Mucosa of descending colon (tissue), 3 donors: ENCODE data around the gene PHLPP1. TPM values are rescaled to one million over a fixed set of nuclear protein-coding genes. Genes with fewer than 3 reads are reported as not detected.

Experiments used
- ATAC-seq: fragments of 200-7000 bp; cut with Tn5 transposase; one replicate; pipeline ENCODE4 v1.9.1; 2020; ENCODE audit warnings: mild to moderate bottlenecking, moderate library complexity
- DNase-seq, 3 donors: peaks; one replicate each; pipeline ENCODE4 v3.0.0-alpha.2; 2020
- H3K36me3 ChIP-seq: fragments of 200-600 bp; one replicate; pipeline ENCODE4 v1.8.0; 2021; ENCODE audit warnings: low read depth, mild to moderate bottlenecking
- H3K4me1 ChIP-seq: fragments of 200-600 bp; one replicate; pipeline ENCODE4 v1.8.0; 2021; ENCODE audit warnings: low read depth, mild to moderate bottlenecking
- H3K4me3 ChIP-seq: fragments of 200-600 bp; one replicate; pipeline ENCODE4 v1.8.0; 2021; ENCODE audit warnings: mild to moderate bottlenecking
- H3K9me3 ChIP-seq: fragments of 200-600 bp; one replicate; pipeline ENCODE4 v1.8.0; 2021; ENCODE audit warnings: mild to moderate bottlenecking
- intact Hi-C, 2 donors: fragments of 100-400 bp; cut with DNase I in 1 of 2; cut with micrococcal nuclease in 1 of 2; formaldehyde crosslinking; loops; one replicate each; pipeline versions ENCODE4 v1.11.0 to v1.11.1; 2022; cut with DNase I, micrococcal nuclease
- total RNA-seq, 3 donors: library from RNA; stranded (reverse); fragmentation: NEBNext Ultra II Directional in 2 of 3; extraction: Animal tissue kit (Norgen Biotek cat#: 25700) in 2 of 3; gene quantifications; one replicate each; pipeline versions ENCODE4 v1.2.1 to v1.2.4, GENCODE V29; 2021 to 2023
- TF ChIP-seq, protein P1 (sequence below): fragments of 200-600 bp; IDR thresholded peaks from one replicate; pipeline ENCODE4 v1.8.0; 2022; ENCODE audit warnings: antibody characterized with exemption, mild to moderate bottlenecking
- donor health status: DM: no; HTN: no; CAD: no; lungs with moderate emphysema.
- donor health status: DM: no; HTN: no; CAD: no.
- donor health status: DM: no; HTN: yes; CAD: no.

PHLPP1 gene
- total RNA-seq, 3 donors from 2014 or later = 17.9 to 28.9 (median 19.7) TPM

DNA sequence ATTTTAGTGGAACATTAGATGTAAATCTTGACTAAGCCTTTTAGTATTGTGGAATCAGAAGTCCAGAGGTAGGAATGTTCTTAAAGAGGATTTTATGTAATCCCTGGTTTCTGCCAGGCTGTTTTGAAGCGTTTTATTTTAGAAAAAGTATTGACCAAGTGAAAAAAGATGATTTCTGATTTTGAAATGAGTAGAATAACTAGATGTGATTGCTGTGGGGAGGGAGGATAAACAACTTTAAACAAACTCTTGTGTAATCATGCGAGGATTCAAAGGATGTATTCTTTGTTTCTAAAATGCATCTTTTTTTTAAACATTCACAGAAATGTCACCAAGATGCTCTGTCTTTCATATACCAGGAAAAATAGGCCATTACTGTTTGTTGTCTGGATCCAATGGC, 53.9 kb downstream of the PHLPP1 start:
- no peaks in the 10 kb centered on the region for H3K9me3 ChIP-seq
- H3K4me3 ChIP-seq = no peak overlapping the region
- H3K4me1 ChIP-seq = peaks cover 7% of the 10 kb centered on the region
- intact Hi-C loops = no loop called here
- TF ChIP-seq, protein P1, sequence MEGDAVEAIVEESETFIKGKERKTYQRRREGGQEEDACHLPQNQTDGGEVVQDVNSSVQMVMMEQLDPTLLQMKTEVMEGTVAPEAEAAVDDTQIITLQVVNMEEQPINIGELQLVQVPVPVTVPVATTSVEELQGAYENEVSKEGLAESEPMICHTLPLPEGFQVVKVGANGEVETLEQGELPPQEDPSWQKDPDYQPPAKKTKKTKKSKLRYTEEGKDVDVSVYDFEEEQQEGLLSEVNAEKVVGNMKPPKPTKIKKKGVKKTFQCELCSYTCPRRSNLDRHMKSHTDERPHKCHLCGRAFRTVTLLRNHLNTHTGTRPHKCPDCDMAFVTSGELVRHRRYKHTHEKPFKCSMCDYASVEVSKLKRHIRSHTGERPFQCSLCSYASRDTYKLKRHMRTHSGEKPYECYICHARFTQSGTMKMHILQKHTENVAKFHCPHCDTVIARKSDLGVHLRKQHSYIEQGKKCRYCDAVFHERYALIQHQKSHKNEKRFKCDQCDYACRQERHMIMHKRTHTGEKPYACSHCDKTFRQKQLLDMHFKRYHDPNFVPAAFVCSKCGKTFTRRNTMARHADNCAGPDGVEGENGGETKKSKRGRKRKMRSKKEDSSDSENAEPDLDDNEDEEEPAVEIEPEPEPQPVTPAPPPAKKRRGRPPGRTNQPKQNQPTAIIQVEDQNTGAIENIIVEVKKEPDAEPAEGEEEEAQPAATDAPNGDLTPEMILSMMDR = no peak
- no peaks in the 10 kb centered on the region for H3K36me3 ChIP-seq
- DNase-seq (no peak), ATAC-seq (no peak)

DNA sequence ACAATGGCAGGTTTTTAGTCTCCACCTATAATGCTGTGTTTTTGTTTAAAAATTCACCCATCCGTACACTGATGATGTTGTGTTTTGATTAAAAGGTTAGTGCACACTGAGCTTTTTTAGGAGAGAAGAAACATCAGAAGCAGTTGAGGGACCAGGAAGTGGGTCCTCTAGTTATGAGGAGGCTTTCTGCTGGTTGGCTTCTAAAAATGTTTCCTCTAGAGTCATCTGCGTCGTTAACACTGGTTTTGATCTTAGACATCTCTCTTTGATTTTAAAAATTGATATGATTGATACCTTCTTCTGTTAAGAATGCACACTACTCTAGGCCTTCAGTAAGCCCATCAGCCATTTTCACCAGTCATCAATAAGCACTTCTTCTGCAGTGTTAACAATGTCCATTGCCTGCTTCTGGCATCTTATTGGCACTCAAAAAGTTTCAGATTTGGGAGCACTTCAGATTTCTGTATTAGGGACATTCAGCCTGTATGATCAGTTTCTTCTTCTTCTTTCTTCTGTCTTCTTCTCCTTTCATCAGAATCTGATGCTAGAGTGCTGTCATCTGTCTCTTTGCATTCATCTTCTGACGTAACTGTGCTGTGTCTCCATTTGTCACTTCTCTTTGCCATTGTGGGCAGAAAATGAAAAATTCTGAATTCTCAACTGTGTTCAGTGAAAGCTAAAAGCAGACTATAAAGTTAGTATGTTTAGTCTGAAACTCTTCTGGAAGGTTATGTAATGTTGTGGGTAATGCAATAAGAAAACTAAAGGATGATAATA, 56.3 kb downstream of the PHLPP1 start:
- intact Hi-C loops = no loop called here

DNA sequence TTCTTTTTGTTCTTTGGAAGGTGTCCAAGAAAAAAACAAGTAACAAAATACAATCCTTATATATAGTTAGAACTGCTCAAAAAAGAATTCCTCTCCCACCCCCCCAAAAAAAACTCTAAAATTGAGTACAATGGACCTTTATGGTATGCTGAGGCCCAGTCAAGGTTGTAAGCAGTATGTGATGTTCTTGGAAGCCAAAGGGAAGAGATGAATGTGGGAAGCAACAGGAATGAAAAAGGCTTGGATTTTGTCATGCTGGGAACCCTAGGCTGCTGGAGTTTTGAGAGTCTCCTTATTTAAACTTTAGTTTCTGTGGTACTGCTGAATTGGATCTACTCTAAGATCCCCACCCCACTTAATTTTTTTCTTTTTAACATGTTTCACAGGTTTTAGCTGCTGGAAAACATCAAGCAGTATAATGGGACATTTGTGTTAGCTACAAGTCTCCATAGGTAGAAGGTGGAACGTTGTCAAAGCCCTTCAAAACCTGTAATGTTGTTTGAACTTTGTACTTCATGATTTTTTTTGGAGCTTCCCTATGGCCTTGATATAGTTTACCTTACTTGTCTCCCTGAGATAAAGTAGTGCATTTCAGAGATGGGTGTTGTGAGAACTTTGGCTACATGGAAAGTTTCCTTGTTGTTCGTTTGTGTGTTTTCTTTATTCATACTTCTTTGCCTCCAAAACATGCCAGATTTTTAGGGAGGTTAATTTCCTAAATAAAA, 57.7 kb downstream of the PHLPP1 start:
- TF ChIP-seq, protein P1 = no peak
- Histone ChIP-seq H3K9me3 (no peaks in the 10 kb centered on the region), H3K36me3 (no peaks in the 10 kb centered on the region), H3K4me3 (no peak overlapping the region), H3K4me1 (peaks cover 7% of the 10 kb centered on the region)
- DNase-seq (no peak), ATAC-seq (peak; percentile 91)
- intact Hi-C loops = no loop called here

More for the DNA sequence above, 56.3 kb downstream of the PHLPP1 start:
- H3K4me3 ChIP-seq = no peak overlapping the region
- ATAC-seq (no peak), DNase-seq (no peak)
- no peaks in the 10 kb centered on the region for H3K36me3 ChIP-seq
- H3K9me3 ChIP-seq = no peaks in the 10 kb centered on the region
- TF ChIP-seq, protein P1 = no peak
- H3K4me1 ChIP-seq = peaks cover 7% of the 10 kb centered on the region

DNA sequence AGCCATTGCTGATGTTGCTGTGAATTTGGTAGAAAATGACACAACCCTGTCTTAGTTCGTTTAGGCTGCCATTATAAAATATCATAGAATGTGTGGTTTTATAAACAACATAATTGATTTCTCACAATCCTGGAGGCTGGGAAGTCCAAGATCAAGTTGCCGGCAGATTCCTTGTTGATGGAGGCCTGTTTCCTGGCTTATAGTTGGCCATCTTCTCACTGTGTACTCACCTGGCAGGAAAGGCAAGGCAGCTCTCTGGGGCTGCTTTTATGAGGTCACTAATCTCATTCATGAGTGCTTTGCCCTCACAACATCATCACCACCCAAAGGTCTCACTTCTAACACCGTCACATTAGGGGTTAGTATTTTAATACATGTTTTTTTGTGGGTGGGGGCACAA, 58.4 kb downstream of the PHLPP1 start:
- peaks cover 7% of the 10 kb centered on the region for H3K4me1 ChIP-seq
- H3K36me3 ChIP-seq = no peaks in the 10 kb centered on the region
- peak; percentile 69 for ATAC-seq
- DNase-seq = no peak
- TF ChIP-seq, protein P1 = no peak
- no peaks in the 10 kb centered on the region for H3K9me3 ChIP-seq
- H3K4me3 ChIP-seq = no peak overlapping the region
- intact Hi-C loops = no loop called here

DNA sequence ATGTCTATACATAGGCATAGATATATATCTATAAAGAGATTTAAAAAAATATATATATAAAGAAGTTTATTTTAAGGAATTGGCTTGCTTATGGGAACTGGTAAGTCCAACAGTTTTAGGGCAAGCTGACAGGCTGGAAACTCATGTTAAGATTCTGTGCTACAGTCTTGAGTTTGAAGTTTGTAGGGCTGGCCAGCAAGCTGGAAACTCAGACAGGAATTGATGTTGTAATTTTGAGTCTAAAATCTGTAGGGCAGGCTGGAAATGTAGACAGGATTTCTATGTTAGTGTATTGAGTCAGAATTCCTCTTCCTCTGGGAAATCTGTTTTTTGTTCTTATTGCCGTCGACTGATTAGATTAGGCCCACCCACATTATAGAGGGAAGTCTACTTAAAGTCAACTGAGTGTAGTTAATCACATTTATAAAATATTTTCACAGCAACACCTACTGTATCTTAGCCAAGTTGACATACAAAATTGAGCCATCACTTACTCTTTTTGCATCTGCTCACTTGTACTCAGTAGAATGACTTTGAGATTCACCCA, 60.8 kb downstream of the PHLPP1 start:
- DNase-seq (no peak), ATAC-seq (no peak)
- Histone ChIP-seq H3K9me3 (no peaks in the 10 kb centered on the region), H3K4me1 (peaks cover 7% of the 10 kb centered on the region), H3K36me3 (no peaks in the 10 kb centered on the region), H3K4me3 (no peak overlapping the region)
- TF ChIP-seq, protein P1 = no peak
- intact Hi-C loops = no loop called here
